Measurements from ENCODE around the gene PATE1.
"Not testable (repeated sequence)": the region's sequence is repeated elsewhere in the genome, so short reads cannot be mapped to it uniquely, and the experiment has no call there.

The PATE1 gene

GRCh38 chr11:125745979-125746378 is at the start of gene PATE1:
TSS of gene PATE1 (plus strand) at chr11:125746279. CDS start at chr11:125746305, 26 bp downstream.
- no peak for DNase-seq (ENCODE audit: low read depth)

- no peak for DNase-seq (ENCODE audit: low read depth)
Measured at GRCh38 chr11:125701018-125701610, 45.0 kb upstream of the PATE1 start.

- DNase-seq (ENCODE audit: low read depth), result no peak
Measured at GRCh38 chr11:125701858-125702621, 44.0 kb upstream of the PATE1 start.

GRCh38 chr11:125704686-125705085 is 41.4 kb upstream of the PATE1 start:
- not testable (repeated sequence) for DNase-seq (ENCODE audit: low read depth)

GRCh38 chr11:125720781-125721180 is 25.3 kb upstream of the PATE1 start:
- DNase-seq (ENCODE audit: low read depth), result no peak

- DNase-seq (ENCODE audit: low read depth), result no peak
Measured at GRCh38 chr11:125724125-125724524, 22.0 kb upstream of the PATE1 start.

GRCh38 chr11:125728969-125729368 is 17.1 kb upstream of the PATE1 start:
- DNase-seq (ENCODE audit: low read depth), result no peak

GRCh38 chr11:125740617-125741016 is 5.5 kb upstream of the PATE1 start:
- DNase-seq (ENCODE audit: low read depth), result no peak

- no peak for DNase-seq (ENCODE audit: low read depth)
Measured at GRCh38 chr11:125743681-125744080, 2.4 kb upstream of the PATE1 start.

- no peak for DNase-seq (ENCODE audit: low read depth)
Measured at GRCh38 chr11:125750629-125751028, 4.5 kb downstream of the PATE1 start.

GRCh38 chr11:125756050-125756449 is 10.0 kb downstream of the PATE1 start:
- DNase-seq (ENCODE audit: low read depth), result no peak

GRCh38 chr11:125762445-125762844 is 16.4 kb downstream of the PATE1 start:
- DNase-seq (ENCODE audit: low read depth), result no peak

- DNase-seq (ENCODE audit: low read depth), result no peak
Measured at GRCh38 chr11:125763483-125763882, 17.4 kb downstream of the PATE1 start.

- no peak for DNase-seq (ENCODE audit: low read depth)
Measured at GRCh38 chr11:125766251-125766650, 20.2 kb downstream of the PATE1 start.

- no peak for DNase-seq (ENCODE audit: low read depth)
Measured at GRCh38 chr11:125768336-125769046, 22.4 kb downstream of the PATE1 start.

GRCh38 chr11:125770583-125770982 is 24.5 kb downstream of the PATE1 start:
- DNase-seq (ENCODE audit: low read depth), result no peak

GRCh38 chr11:125772834-125773505 is 26.9 kb downstream of the PATE1 start:
- DNase-seq (ENCODE audit: low read depth), result no peak

GRCh38 chr11:125773516-125773915 is 27.4 kb downstream of the PATE1 start:
- no peak for DNase-seq (ENCODE audit: low read depth)

GRCh38 chr11:125777309-125777708 is 31.2 kb downstream of the PATE1 start:
- DNase-seq (ENCODE audit: low read depth), result no peak

GRCh38 chr11:125778728-125779127 is 32.6 kb downstream of the PATE1 start, which contains the start of gene PATE2:
TSS of gene PATE2 (minus strand) at chr11:125778828. CDS start at chr11:125778773, 55 bp downstream.
- no peak for DNase-seq (ENCODE audit: low read depth)

GRCh38 chr11:125784678-125785077 is 38.6 kb downstream of the PATE1 start:
- DNase-seq (ENCODE audit: low read depth), result no peak

GRCh38 chr11:125787827-125788226 is 41.7 kb downstream of the PATE1 start, which contains the start of gene PATE3:
TSS of gene PATE3 (plus strand) at chr11:125788127. CDS start at chr11:125788152, 25 bp downstream.
- no peak for DNase-seq (ENCODE audit: low read depth)

Measured in fibroblast of the conjunctiva (primary cell).